Nasal cavity respiratory epithelium epithelial cell of viscerocranial mucosa (primary cell): ENCODE measurements around the gene KRT20. TPM values are rescaled to one million over a fixed set of nuclear protein-coding genes. Genes with fewer than 3 reads are reported as not detected.

Experiments
- total RNA-seq: library from RNA; depleted of rRNA; stranded (reverse); fragments of >200 nt; gene quantifications from 2 replicates; pipeline ENCODE4 v1.2.3, GENCODE V29; 2014

KRT20 gene, protein sequence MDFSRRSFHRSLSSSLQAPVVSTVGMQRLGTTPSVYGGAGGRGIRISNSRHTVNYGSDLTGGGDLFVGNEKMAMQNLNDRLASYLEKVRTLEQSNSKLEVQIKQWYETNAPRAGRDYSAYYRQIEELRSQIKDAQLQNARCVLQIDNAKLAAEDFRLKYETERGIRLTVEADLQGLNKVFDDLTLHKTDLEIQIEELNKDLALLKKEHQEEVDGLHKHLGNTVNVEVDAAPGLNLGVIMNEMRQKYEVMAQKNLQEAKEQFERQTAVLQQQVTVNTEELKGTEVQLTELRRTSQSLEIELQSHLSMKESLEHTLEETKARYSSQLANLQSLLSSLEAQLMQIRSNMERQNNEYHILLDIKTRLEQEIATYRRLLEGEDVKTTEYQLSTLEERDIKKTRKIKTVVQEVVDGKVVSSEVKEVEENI
- total RNA-seq: not detected in 2 replicates

DNA sequence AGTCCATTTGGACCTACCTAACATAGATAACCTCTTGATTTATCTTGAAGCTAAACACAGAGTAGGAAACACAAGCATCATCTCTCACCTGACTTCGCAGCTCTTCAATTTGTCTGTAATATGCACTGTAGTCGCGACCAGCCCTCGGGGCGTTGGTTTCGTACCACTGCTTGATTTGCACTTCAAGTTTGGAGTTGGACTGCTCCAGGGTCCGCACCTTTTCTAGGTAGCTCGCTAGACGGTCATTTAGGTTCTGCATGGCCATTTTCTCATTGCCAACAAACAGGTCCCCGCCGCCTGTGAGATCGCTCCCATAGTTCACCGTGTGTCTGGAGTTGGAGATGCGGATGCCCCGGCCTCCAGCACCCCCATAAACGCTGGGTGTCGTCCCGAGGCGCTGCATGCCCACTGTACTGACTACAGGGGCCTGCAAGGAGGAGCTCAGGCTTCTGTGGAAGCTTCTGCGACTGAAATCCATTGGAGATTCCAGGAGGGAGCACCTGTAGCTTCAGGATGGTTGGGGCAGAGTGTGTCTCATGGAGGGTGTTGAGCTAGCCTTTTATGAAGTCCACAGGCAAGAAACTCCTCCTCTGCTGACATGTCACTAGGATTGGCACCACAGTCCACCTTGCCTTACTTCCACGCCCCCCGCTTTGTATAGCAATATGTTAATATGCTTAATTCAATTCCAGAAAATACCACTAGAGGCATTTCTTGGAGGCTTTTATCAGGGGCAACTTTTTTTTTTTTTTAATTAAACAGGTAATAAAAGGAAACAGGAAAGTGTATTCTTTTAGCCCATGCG, at the start of gene KRT20:
TSS of gene KRT20 (minus strand) at position 535 of the 805 bp plus-strand sequence. CDS start at position 478, 57 bp downstream.

DNA sequence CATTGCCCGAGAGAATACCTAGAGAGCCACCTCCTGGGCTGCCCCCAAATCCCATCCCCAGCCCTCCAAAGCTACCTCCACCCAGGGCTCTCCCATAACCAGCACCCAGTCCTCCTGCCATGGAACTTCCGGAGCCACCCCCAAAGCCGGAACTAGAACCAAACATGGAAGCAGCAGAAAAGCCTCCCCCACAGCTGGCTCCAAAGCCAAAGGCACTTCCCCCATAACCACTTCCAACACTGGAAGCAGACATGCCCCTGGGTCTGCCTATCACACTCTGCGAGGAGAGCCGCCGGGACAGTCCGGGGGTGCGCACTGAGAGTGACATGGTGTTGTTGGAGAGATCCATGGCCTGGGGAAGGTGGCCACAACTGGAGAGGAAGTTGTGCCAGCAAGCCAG, 18.2 kb downstream of the KRT20 start, which contains the start of gene KRT12:
TSS of gene KRT12 (minus strand) at position 386 of the 400 bp plus-strand sequence. CDS start at position 349, 37 bp downstream.

Other genes starting within 250 kb of the KRT20 start
- gene SMARCE1, start 237.4 kb downstream of the KRT20 start, total RNA-seq: 59.5 and 89.9 TPM in 2 replicates
- under 0.01 TPM in 1 of 2 replicates, not detected in the other for gene KRT222, start 220.1 kb downstream of the KRT20 start, total RNA-seq
- gene KRT24, start 181.5 kb downstream of the KRT20 start, total RNA-seq: 3.4 TPM in 1 of 2 replicates, not detected in the other
- gene KRT25, start 129.9 kb downstream of the KRT20 start, total RNA-seq: not detected in 2 replicates
- gene KRT26, start 113.0 kb downstream of the KRT20 start, total RNA-seq: not detected in 2 replicates
- gene KRT27, start 102.7 kb downstream of the KRT20 start, total RNA-seq: not detected in 2 replicates
- not detected in 2 replicates for gene KRT28, start 85.3 kb downstream of the KRT20 start, total RNA-seq
- gene KRT10, start 62.6 kb downstream of the KRT20 start, total RNA-seq: 5.9 and 8.5 TPM in 2 replicates
- gene KRT12, start 18.0 kb downstream of the KRT20 start, total RNA-seq: not detected in 2 replicates
- 27.3 and 86.5 TPM in 2 replicates for gene KRT23, start 52.4 kb upstream of the KRT20 start, total RNA-seq
- 0.28 TPM in 1 of 2 replicates, not detected in the other for gene KRT39, start 81.7 kb upstream of the KRT20 start, total RNA-seq
- 0.36 TPM in 1 of 2 replicates, not detected in the other for gene KRT40, start 99.1 kb upstream of the KRT20 start, total RNA-seq
- not detected in 2 replicates for gene KRTAP3-3, start 108.9 kb upstream of the KRT20 start, total RNA-seq
- not detected in 2 replicates for gene KRTAP3-2, start 114.7 kb upstream of the KRT20 start, total RNA-seq
- gene KRTAP3-1, start 123.9 kb upstream of the KRT20 start, total RNA-seq: not detected in 2 replicates
- gene KRTAP1-5, start 142.0 kb upstream of the KRT20 start, total RNA-seq: not detected in 2 replicates
- gene KRTAP1-4, start 145.0 kb upstream of the KRT20 start, total RNA-seq: not detected in 2 replicates
- gene KRTAP1-3, start 149.6 kb upstream of the KRT20 start, total RNA-seq: not detected in 2 replicates
- gene KRTAP1-1, start 156.2 kb upstream of the KRT20 start, total RNA-seq: not detected in 2 replicates
- gene KRTAP2-1, start 162.1 kb upstream of the KRT20 start, total RNA-seq: not detected in 2 replicates
- not detected in 2 replicates for gene KRTAP2-2, start 170.0 kb upstream of the KRT20 start, total RNA-seq
- gene KRTAP2-3, start 174.9 kb upstream of the KRT20 start, total RNA-seq: 0.93 TPM in 1 of 2 replicates, not detected in the other
- not detected in 2 replicates for gene KRTAP2-4, start 180.6 kb upstream of the KRT20 start, total RNA-seq
- not detected in 2 replicates for gene KRTAP4-7, start 198.9 kb upstream of the KRT20 start, total RNA-seq
- gene KRTAP4-8, start 212.9 kb upstream of the KRT20 start, total RNA-seq: not detected in 2 replicates
- not detected in 2 replicates for gene KRTAP4-16, start 217.0 kb upstream of the KRT20 start, total RNA-seq
- gene KRTAP4-9, start 220.1 kb upstream of the KRT20 start, total RNA-seq: not detected in 2 replicates
- not detected in 2 replicates for gene KRTAP4-11, start 233.1 kb upstream of the KRT20 start, total RNA-seq
- not detected in 2 replicates for gene KRTAP4-12, start 238.9 kb upstream of the KRT20 start, total RNA-seq